ENCODE data around the gene SFTPA2.
"Not testable (repeated sequence)": the region's sequence is repeated elsewhere in the genome, so short reads cannot be mapped to it uniquely, and the experiment has no call there.

Gene SFTPA2

DNA sequence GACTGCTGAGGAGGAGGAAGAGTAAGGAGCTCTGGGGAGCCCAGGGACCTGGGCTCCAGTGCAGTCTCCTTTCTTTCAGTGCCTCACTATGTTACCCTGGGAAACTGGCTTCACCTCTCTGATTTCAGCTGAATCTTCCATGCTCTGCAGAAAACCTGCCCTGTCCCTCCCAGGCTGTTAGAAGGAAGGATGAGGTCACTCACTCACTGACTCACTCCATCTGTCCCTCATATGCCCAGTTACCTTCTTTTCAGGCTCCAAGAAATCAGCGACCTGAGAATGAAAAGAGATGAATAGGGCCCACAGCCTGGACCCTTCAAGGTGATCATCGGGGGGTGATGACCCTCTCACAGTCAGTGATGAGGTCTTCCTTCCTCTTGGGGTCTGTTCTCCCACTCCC is 481 bp downstream of the SFTPA2 start:
- no peak for DNase-seq (ENCODE audit: low read depth in 2 of 2)

DNA sequence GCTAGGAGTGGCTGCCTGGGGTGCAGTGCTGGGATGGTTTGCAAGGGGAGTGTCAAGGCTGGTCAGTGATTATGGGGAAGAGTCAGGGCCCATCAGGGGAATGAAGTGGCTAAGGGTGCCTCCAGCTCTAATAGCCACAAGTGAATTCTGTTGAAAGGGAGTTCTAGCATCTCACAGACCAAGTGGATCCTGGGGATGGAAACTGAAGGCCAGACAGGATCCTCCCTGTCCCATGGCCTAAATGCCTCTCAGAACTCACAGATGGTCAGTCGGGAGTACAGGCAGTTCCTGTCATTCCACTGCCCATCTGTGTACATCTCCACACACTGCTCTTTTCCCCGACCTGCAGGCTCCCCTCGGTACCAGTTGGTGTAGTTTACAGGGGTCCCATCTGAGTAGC is 3.2 kb downstream of the SFTPA2 start:
- not testable (repeated sequence) for DNase-seq (ENCODE audit: low read depth in 2 of 2)

DNA sequence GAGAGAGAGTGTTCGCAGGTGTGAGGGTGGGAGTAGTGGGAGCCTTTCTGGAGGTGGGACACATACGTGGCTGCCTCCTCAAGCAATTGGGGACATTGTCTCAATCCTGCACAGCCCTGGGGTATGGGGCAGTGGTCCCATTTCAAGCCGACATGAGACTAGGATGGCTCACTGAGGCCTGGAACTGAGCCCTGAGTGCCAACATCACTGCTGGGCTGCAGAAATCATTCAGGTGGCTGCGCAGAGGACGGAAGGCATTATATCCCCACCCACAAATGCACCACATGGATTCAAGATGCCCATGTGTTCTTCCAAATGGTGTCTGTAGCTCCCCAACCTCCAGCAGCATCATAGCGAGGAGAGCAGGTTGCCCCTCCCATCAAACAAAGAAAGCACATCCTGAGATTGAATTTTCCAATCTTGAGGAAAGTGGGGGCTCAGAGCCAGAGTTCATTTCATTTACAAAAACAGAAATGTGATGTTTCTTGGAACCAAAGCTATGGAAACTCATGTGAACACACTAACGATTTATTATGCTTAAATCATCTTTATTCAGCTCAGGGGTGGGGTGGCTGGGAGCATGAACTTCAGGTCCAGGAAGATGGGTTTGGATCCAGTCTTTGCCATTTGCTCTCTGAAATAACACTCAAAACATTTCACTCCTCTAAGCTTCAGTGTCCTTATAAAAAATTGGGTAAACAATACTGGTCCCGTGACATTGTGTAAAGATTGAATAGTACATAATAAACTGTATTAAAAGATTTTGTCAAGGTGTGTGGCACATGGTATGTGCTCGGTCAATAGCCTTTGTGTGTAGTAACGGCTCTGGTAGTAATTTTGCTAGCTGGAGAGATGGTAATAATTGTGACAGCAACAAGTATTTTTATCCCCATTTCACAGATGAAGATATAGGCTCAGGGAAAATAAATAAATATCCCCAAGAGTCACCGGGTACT is 4.6 kb downstream of the SFTPA2 start:
- DNase-seq (ENCODE audit: low read depth in 2 of 2), result no peak

DNA sequence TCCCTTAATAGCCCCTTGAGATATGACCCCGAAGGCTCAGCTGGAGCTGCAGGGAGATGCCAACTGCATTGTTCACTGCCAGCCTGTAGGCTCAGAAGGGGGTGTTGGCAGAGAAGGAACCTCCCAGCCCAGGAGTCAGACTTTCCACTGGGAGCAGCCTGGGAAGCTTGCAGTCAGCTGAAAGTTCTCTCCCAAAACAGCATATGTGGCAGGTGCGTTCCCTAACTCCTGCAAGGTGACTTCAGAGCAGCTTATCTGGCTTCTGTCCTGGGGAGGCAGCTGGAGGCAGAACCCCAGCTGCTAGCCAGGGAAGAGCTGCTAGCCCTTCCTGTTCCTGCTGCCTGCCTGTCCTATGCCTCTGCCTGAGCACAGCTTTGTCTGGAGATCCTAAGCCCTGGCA is 8.1 kb downstream of the SFTPA2 start:
- no peak for DNase-seq (ENCODE audit: low read depth in 2 of 2)

DNA sequence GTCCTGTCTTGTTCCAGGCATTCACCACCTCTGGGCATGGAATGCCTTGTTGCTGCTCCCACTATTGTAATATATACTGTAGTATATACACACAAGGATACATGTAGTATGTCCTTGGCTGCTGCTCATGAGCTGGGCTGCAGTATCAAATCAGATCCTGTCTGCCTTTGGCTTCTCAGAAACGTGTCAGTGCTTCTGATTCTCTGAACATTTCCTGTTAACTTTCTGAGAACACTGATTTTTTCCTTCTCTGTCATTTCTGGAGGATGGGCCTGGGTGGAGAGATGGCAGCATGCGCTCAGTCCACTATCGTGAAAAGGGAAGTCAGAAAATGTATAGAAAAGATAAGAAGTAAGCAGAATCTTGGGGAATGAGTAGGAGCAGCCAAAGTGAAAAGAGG is 12.2 kb downstream of the SFTPA2 start:
- DNase-seq (ENCODE audit: low read depth in 2 of 2), result no peak

DNA sequence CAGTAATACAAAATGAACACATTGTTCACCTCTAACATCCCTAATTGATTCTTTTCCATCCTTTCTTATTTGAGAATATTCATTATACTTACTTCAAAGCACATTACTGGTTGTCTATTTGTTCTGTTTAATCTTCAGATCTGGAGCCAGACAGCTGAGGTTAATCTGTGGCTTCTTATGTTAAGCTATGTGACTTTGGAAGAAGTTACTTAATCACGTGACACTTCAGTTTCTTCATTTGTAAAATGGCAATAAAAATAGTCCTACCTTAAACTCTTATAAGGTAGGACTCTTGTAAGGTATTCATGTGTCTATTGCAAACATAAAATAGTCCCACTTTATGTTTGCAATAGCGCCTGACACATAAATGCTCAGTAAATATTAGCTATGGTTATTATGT is 13.1 kb downstream of the SFTPA2 start:
- DNase-seq (ENCODE audit: low read depth in 2 of 2), result not testable (repeated sequence)

DNA sequence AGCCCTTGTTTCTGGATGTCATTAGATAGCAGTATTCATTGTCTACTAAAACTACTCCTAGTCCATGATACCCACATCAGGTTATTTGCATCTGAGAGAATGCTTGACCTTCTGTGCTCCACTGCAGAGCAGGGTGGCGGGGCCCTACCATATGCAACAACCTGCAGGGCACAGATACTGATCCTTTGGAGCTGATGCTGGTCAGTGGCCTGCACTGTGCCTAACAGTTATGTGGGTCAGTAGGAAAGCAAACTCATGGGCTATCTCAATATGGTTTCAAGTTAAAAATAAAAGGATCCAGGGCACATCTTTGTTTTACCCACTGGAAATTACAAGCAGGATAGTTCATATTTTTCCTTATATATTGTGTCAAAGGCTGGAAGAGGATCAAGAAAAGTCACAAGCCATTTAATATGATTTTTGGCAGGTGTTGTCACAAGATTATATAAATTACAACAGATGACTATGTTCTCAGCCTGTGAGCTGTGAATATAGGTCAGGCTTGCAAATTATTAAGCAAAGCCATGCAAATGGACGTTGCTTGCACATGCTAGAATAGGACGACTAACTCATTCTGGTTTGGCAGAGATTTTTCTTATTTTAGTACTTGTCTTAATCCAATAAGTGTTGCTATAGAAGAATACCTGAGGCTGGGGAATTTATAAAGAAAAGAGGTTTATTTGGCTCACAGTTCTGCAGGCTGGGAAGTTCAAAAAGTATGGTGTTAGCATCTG is 15.1 kb downstream of the SFTPA2 start:
- not testable (repeated sequence) for DNase-seq (ENCODE audit: low read depth in 2 of 2)

DNA sequence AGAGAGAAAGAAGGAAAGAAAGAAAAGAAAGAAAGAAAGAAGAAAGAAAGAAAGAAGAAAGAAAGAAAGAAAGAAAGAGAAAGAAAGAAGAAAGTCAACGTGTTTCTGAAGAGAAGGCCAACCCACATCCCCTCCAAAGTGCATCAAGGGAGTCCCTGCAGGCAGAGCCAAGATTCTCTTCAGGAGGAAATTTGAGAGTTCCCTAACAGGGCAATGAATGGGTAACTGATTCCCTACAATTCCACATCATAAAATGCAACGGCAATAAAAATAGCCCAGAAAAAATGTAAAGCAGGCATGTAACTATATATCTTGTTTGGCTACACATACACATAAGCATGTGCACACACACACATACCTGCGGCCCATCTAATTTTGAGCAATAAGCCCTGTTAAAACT is 15.8 kb downstream of the SFTPA2 start:
- DNase-seq (ENCODE audit: low read depth in 2 of 2), result not testable (repeated sequence)

DNA sequence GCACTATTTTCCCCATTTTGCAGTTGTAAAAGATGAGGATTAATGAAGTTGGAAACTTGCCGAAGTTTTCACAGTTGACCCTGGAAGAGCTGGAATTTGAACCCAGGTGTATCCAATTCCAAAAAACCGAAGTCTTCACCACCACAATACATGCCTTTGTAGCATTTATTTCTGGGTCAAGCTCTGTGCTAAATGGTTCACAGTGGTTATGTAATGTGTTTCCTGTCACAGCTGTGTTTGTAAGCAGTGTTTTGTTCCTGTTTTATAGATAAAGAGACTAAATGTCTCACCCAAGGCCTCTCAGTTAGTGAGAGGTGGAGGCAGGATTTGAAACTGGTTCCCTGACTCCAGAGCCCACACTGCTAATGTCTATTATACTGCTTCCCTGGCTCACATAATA is 17.6 kb downstream of the SFTPA2 start:
- DNase-seq (ENCODE audit: low read depth in 2 of 2), result no peak

DNA sequence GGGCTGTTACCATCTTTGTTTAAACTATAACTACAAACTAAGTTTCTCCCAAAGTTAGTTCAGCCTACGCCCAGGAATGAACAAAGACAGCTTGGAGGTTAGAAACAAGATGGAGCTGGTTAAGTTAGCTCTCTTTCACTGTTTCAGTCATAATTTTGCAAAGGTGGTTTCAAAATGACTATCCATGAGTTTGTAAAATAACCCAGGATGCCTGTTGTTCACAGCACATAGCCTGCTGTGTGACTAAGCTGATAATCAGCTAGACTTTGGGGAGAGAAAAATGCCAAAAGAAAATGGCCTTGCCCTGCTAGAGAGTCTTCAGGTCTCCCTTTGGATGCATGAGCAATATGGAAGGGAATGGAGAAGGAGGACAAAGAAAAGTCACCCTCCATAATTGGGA is 19.3 kb downstream of the SFTPA2 start:
- DNase-seq (ENCODE audit: low read depth in 2 of 2), result not testable (repeated sequence)

DNA sequence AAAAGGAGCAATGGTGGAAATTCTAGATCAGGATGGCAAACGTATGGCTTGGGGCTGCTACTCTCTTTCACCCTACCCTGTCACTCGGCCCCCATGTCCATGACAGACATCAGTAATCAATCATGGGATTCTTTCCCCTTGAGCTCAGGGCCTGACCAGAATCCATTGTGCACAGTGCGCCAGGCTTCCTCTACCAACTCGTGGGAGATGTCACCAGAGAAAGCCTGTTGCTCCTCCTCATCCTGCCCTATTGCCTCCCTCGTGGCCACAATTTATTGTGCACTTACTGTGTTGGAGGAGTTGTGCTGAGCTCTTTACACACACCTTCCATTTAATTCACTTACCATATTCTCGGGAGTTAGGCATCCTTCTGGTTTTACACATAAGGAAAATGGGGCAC is 21.9 kb downstream of the SFTPA2 start:
- not testable (repeated sequence) for DNase-seq (ENCODE audit: low read depth in 2 of 2)

DNA sequence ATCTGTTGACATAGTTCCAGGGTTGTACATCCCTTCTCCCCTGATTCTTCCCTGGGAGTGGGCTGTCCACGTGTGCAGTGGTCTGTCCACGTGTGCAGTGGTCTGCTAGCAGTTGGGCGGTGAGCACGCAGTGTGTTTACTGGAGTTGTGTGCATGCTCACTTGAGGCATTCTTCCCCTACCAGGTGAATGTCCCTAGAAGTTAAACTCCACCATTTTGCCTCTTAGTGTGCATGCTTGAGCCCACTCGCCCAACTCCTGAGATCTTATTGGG is 26.4 kb downstream of the SFTPA2 start:
- DNase-seq (ENCODE audit: low read depth in 2 of 2), result not testable (repeated sequence)

DNA sequence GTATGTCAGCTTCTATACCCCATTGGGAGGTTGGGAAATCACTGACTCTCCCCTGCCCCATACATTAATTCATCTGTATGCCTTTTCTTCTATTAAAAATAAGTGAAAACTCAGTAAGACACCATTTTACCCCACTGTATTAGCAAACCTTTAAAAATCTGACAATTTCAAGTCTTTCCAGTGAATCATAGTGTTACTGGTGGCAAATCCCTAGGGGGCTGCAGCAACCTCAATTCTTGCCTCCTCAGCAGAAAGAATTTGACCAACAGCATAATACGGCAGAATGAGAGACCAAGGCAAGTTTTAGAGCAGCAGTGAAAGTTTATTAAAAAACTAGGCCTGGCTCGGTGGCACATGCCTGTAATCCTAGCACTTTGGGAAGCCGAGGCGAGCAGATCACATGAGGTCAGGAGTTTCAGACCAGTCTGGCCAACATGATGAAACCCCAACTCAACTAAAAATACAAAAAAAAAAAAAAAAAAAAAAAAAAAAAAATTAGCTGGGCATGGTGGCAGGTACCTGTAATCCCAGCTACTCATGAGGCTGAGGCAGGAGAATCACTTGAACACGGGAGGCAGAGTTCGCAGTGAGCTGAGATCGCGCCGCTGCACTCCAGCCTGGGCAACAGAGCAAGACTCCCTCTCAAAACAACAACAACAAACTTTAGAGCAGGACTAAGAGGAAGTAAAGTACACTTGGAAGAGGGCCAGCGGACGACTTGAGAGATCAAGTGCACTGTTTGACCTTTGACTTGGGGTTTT is 26.9 kb downstream of the SFTPA2 start:
- DNase-seq (ENCODE audit: low read depth in 2 of 2), result not testable (repeated sequence)

DNA sequence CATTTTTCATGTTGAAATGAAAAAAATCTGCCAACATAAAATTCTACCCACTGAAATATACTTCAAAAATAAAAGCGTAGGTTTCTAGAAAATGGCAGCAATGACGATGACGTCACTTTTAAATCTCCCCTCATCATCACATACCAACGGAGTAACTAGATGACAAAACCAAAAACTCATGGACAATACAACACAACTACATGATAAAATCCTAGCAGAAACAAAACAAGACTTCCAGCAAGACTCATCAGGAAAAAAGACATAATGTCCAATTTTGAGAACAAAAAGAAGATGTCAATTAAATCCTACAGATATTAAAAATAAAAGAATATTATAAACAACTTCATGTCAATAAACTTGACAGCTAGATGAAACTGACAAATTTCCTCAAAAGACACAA is 31.9 kb downstream of the SFTPA2 start:
- DNase-seq (ENCODE audit: low read depth in 2 of 2), result not testable (repeated sequence)

DNA sequence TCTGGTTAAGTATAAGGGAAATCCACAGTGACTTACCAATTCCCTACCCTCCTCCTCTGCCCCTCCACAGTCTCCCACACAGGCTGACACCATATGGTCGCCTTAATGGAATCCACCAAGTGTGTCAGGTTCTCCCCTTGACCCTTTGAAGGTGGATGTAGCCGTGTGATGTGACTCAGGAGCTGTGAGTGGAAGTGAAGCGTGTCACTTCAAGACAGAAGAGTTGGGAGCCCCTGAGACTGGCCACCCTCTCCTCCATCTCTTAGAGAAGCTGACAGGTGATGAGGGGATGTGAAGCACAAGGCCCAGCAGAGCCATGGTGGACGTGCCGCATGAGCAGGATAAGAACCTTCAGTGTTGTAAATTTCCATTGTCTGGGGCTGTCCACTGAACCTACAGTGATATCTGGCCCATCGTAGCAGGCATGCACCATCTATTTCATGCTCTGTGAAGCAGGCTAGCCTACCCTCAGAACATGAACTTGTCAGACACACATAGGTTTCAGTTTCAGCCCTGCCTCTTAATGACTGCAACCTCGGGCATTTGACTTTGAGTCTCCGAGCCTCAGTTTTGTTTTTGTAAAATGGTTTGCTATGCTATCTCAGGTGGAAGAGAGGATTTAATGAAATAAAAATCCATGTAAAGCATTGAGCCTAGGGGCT is 35.0 kb downstream of the SFTPA2 start:
- DNase-seq (ENCODE audit: low read depth in 2 of 2), result not testable (repeated sequence)

DNA sequence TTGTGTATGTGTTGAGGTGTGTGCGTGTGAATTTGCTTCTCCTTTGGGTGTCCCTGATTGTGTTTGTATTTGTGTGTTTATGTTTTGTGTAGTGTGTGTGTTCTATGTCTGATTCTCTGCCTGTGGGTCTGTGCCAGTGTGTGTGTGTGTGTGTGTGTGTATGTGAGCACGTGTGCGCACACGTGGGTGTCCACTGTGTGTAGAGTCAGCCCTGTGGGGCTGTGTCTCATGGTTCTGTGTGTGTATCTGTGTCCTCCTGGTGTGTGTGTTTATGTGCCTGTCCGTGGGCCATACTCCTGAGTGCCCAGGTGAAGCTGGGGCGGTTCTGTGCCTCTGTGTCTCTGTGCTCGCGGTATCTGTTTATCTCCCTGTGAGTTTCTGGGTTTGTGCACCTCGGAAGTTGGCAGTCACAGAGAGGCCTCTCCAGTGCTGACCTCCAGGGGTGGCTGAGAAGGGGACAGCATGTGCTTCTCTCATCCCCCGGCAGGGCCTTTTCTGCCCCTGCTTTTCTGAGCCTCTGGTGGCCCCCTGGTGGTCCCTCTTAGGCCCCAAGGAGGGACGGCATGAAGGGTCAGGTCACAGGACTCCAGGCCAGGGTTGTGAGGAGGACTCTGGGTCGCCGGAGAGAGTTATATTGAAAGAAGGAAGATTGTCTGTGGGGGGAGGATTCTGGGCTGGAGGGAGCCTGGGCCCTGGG is 36.9 kb downstream of the SFTPA2 start:
- not testable (repeated sequence) for DNase-seq (ENCODE audit: low read depth in 2 of 2)

DNA sequence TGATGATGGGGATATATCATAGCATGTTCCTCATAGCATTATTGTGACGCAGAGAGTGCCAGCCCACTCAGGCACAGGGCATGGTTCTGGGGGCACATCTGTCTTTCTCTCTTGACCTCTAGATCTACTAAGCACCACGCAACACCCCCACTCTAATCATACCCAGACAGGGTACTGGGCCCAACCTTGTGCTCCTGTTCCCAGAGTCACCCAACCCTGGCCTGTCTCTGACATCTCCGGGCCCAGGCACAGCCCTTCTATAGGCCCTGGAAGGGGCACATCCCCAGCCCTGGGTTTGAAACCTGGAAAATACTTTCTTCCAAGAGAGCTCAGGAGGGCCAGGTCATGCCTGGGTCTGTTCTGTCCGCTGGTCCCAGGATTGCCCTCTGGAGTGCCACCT is 37.7 kb downstream of the SFTPA2 start:
- not testable (repeated sequence) for DNase-seq (ENCODE audit: low read depth in 2 of 2)

DNA sequence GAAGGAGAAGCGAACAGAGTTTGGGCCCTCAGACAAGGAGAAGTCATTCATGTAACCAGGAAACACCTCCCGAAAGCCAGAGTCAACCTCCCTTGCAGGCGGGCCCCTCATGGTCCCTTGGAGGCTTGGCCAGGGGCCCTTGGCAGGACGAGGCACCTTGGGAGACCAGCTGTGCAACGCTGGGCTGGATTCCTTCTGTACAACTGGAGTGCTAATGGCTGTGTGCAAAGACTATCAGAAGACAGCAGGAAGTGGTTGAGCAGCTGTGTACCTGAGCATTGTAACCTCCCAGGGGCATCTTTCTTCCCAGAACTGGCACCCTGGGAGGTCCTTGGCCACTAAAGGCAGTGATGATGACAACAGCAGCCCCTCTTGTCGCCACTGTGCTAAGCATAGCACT is 38.5 kb downstream of the SFTPA2 start:
- not testable (repeated sequence) for DNase-seq (ENCODE audit: low read depth in 2 of 2)

DNA sequence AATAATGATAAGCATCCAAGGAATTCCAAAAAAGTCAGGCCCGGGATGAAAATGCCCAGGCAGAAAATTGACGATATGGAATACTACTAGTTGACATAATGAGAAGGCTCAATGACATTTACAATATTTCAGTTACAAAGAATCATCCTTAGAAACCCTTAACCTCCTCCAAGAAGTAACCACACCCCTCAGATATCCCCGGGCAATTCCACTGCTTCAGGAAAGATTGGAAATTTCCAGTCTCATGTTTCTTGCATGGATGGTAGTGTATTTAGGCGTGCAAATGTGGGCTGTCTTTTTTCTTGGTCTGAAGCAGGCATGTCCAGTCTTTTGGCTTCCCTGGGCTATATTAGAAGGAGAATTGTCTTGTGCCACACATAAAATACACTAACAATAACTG is 42.6 kb downstream of the SFTPA2 start:
- DNase-seq (ENCODE audit: low read depth in 2 of 2), result not testable (repeated sequence)

DNA sequence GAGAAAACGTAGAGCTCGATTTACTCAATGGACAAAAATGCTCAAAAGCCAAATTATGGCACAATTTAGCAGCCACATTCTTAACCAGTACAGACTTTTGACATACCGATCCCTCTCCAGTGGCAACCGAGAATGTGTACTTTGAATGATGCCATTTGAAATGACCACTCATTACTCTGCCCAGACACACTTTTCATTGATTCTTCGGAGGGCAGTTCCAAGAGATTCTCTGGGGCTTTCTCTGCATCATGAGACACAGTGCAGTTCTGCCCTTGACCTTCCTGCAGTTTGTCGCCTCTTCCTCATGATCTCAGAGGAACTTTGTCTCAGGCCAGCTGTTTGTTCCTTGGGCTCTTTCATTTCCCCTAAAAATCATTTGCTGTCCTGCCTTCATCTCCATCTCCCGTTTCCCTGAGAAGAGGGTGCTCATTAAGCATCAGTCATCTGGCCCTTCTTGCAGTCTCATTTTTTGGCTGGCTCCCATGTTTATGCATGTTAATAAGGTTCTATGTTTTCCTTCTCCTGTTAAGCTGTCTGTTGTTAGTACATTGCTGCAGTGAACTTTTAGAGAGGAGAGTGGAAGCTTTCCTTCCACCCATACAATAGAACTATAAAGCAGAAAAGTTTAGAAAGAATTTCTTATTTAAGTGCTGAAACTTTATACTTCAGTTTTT is 43.5 kb downstream of the SFTPA2 start:
- not testable (repeated sequence) for DNase-seq (ENCODE audit: low read depth in 2 of 2)

Data from stimulated activated CD8-positive, alpha-beta memory T cell treated with anti-CD3 and anti-CD28 coated beads, Interleukin-15, amount 100 ng/mL, for 48 hours (primary cell).